Fibroblast of villous mesenchyme (primary cell): ENCODE measurements around the gene ZNF490. TPM values are rescaled to one million over a fixed set of nuclear protein-coding genes. Genes with fewer than 3 reads are reported as not detected.

ENCODE experiments used
- DNase-seq: peaks from one replicate; pipeline ENCODE4 v3.0.0-alpha.2; 2010; ENCODE audit warnings: low read depth
- H3K4me3 ChIP-seq: 2 replicates; pipeline ENCODE4 v1.5.1; 2011; ENCODE audit warnings: low read depth, mild to moderate bottlenecking, low read length
- total RNA-seq: library from RNA; depleted of rRNA; stranded (reverse); fragments of >200 nt; gene quantifications from 2 replicates; pipeline ENCODE4 v1.2.3, GENCODE V29; 2012
- TF ChIP-seq, protein P1 (sequence below): IDR thresholded peaks from 2 replicates; pipeline ENCODE4 v1.5.1; 2012; ENCODE audit warnings: low read depth, mild to moderate bottlenecking, low read length; ENCODE audit not compliant: insufficient read depth

ZNF490 gene
- total RNA-seq, 1 donor, result 7.8 TPM

DNA sequence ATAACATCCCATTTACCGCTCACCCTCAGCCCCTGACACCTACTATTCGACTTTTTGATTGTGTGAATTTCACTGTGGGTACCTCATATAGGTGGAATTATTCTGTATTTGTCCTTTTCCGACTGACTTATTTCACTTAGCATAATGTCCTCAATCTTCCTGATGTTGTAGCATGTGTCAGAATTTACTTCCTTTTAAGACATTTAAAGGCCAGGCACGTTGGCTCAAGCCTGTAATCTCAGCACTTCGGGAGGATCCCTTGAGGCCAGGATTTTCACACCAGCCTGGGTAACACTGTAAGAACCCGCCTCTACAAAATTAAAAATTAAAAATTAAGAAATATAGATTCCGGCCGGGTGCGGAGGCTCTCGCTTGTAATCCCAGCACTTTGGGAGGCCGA, 13.0 kb downstream of the ZNF490 start:
- no peak for DNase-seq
- TF ChIP-seq, protein P1, sequence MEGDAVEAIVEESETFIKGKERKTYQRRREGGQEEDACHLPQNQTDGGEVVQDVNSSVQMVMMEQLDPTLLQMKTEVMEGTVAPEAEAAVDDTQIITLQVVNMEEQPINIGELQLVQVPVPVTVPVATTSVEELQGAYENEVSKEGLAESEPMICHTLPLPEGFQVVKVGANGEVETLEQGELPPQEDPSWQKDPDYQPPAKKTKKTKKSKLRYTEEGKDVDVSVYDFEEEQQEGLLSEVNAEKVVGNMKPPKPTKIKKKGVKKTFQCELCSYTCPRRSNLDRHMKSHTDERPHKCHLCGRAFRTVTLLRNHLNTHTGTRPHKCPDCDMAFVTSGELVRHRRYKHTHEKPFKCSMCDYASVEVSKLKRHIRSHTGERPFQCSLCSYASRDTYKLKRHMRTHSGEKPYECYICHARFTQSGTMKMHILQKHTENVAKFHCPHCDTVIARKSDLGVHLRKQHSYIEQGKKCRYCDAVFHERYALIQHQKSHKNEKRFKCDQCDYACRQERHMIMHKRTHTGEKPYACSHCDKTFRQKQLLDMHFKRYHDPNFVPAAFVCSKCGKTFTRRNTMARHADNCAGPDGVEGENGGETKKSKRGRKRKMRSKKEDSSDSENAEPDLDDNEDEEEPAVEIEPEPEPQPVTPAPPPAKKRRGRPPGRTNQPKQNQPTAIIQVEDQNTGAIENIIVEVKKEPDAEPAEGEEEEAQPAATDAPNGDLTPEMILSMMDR, result no peak
- H3K4me3 ChIP-seq, result no peak overlapping the region

DNA sequence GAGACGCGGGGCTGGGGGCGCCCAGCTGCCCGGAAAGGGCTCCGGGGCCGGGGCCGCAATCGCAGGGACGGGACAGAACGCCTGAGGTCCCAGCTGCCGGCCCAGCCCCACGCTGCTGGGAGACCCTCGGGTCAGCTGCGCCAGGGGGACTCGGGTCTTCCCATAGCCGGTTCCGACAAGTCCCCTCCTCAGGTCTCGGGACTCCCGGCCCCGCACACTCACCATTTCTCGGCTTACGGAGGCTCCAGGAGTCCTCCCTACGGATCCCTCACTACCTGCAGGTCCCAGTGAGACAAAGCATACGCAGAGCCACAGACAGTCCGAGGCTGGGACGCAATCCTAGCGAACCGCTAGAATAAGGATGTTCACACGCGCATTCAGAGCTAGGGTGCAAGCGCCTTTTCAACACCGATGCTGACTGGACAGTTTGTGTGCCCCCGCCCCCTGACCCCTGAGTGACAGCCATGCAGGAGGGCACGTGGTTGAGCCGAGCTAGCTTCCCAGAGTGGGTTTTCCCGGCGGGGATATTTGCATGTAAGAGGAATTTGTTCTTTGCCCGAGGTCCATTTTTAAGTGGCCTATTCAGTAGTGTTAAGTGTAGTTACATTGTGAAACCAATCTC, 13.6 kb downstream of the ZNF490 start:
- TF ChIP-seq, protein P1, result no peak
- DNase-seq, result no peak
- H3K4me3 ChIP-seq, result no peak overlapping the region

DNA sequence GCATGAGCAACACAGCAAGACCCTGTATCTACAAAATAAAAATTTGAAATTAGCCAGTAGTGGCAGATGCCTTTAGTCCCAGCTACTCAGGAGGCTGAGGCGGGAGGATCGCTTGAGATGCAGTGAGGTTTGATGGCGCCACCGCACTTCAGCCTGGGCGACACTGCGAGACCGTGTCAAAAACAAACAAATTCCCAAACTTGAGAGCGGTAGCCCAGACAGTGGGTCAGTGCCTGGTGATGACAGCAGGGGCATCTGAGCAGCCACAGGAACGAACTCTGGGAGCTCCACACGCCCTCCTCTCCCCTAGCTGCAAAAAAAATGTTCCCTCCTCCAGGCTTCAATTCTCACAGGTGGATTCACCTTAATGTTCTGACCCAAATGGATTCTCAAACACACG, 14.1 kb downstream of the ZNF490 start:
- no peak for DNase-seq
- no peak overlapping the region for H3K4me3 ChIP-seq
- TF ChIP-seq, protein P1, result no peak

DNA sequence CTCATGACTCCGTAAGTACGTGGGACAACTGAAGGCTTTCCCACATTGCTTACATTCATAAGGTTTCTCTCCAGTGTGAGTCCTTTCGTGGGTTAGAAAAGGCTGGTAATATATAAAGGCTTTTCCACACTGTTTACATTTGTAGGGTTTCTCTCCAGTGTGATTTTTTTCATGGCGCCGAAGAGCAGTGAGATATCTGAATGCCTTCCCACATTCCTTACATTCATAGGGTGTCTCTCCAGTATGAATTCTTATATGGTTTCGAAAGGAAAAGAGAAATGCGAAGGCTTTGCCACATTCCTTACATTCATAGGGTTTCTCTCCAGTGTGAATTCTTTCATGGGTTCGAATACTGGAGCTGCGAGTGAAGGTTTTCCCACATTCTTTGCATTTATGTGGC, 29.5 kb downstream of the ZNF490 start:
- DNase-seq, result no peak
- TF ChIP-seq, protein P1, result no peak
- H3K4me3 ChIP-seq, result no peak overlapping the region

DNA sequence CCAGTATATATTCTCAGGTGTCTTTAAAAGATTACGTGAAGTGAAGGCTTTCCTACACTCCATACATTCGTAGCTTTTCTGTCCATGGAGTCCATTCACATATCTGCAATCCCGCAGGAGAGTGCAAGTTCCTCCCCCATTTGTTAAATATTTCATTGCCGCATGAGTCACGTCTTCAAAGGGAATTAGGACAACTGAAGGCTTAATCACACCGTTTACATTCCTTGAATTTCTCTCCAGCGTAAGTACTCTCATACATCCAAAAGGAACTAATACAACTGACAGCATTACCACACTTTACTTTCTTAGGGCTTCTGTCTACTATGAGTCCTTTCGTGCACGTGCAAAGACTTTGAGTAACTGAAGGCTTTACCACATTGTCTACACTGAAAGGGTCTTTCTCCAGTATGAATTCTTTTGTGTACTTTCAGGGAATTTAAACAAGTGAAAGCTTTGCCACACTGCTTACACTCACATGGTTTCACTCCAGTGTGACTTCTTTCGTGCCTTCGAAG, 30.4 kb downstream of the ZNF490 start:
- TF ChIP-seq, protein P1, result no peak
- peak; percentile 83 for DNase-seq
- no peak overlapping the region for H3K4me3 ChIP-seq

DNA sequence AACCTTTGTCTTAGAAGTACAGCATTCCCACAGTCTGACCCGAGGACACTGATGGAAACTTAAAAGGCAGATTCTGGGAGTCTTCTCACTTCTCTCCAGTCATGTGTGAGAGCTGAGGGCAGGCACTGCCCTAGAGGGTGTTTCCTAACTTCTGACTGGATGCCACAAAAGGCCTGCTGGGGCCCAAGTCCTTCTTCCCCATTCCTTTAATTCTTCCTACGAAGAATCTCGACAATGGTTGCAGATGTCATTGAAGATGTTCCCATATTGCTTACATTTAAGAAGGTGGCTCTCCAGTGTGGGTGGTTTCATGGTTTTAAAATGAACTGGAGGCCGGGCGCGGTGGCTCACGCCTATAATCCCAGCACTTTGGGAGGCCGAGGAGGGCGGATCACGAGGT, 32.0 kb downstream of the ZNF490 start:
- TF ChIP-seq, protein P1, result no peak
- no peak for DNase-seq

DNA sequence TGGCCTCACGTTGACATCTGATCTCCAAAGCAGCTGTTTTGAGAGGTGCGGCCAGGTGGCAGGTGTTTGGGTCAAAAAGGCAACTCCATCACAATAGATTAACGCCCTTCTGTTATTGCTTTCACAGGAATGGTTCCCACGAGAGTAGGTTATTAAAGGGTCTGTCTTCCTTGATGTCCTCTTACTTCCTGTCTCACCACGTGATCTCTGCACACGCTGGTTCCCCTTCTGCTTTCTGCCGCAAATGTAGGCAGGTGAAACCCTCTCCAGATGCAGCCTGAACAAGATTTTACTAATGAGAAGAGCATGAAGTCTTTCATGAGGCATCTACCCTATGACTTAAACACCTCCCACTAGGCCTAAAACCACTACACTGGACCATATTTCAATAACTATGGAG, 36.6 kb downstream of the ZNF490 start:
- TF ChIP-seq, protein P1, result no peak
- H3K4me3 ChIP-seq, result no peak overlapping the region
- no peak for DNase-seq

More for the DNA sequence above, 32.0 kb downstream of the ZNF490 start:
- no peak overlapping the region for H3K4me3 ChIP-seq
